ENCODE measurements around the gene TMED10. TPM values are rescaled to one million over a fixed set of nuclear protein-coding genes. Genes with fewer than 3 reads are reported as not detected.

The TMED10 gene
- total RNA-seq, 2 experiments from 2014 or later: 129 to 221 TPM

- BruUV-seq (replicated peaks): no TSS peak
- no peak for TF ChIP-seq CTCF (conservative IDR thresholded peaks at IDR 0.05; ENCODE audit: low read length)
- no peak for TF ChIP-seq EZH2phosphoT487 (IDR thresholded peaks at IDR 0.05; ENCODE audit: borderline replicate concordance, low read depth, low read length)
- ChIA-PET CTCF (ENCODE audit: unreplicated experiment) (no interaction called here), POLR2A (interaction anchor here (0.6 to 1.1 kb wide), 4 partner anchors 14 to 127 kb away, joined by 3 to 5 read pairs (median 3); no protein-coding TSS in a partner anchor)
- peaks cover 66% of the 10 kb centered on the region for H3K36me3 ChIP-seq (ENCODE audit: insufficient read depth, low read length)
- no peak overlapping the region for H2AFZ ChIP-seq (ENCODE audit: low read length)
- H3K9me2 ChIP-seq (ENCODE audit: insufficient read depth, low read length): no peaks in the 10 kb centered on the region
- no peak overlapping the region for H3K27ac ChIP-seq (ENCODE audit: low read depth, low read length, poor library complexity, severe bottlenecking)
- no peak overlapping the region for H3K4me2 ChIP-seq (ENCODE audit: low read length)
- H3K9me3 ChIP-seq (ENCODE audit: low read length): no peaks in the 10 kb centered on the region
- no peak for DNase-seq (ENCODE audit: low spot score)
- H4K20me1 ChIP-seq (ENCODE audit: insufficient read depth, low read length): peaks cover 18% of the 10 kb centered on the region
- peaks cover 31% of the 10 kb centered on the region; the same call in 1 of the 2 replicates for H3K79me2 ChIP-seq (ENCODE audit: insufficient read depth, low read depth, low read length)
- intact Hi-C loops (cut with micrococcal nuclease; ENCODE audit: unreplicated experiment): no loop called here
- H3K4me3 ChIP-seq (ENCODE audit: low read depth, low read length, poor library complexity, severe bottlenecking): no peak overlapping the region
- peaks cover 21% of the 10 kb centered on the region for H3K4me1 ChIP-seq (ENCODE audit: insufficient read depth, low read length, poor library complexity, severe bottlenecking)
These were observed 32.5 kb downstream of the TMED10 start for GRCh38 chr14:75143761-75144527.

- intact Hi-C loops (cut with micrococcal nuclease; ENCODE audit: unreplicated experiment): no loop called here
- ChIA-PET POLR2A (interaction anchor here (1.1 kb wide), 1 partner anchor 42 kb away, joined by 3 read pairs; no protein-coding TSS in a partner anchor), CTCF (ENCODE audit: unreplicated experiment) (no interaction called here)
These were observed 33.9 kb downstream of the TMED10 start for GRCh38 chr14:75142494-75142893.

More at GRCh38 chr14:75142494-75142893, 33.9 kb downstream of the TMED10 start:
- Histone ChIP-seq H3K9me2 (ENCODE audit: insufficient read depth, low read length) (no peaks in the 10 kb centered on the region), H2AFZ (ENCODE audit: low read length) (no peak overlapping the region), H3K79me2 (ENCODE audit: insufficient read depth, low read depth, low read length) (peaks cover 35% of the 10 kb centered on the region; the same call in 1 of the 2 replicates), H3K4me1 (ENCODE audit: insufficient read depth, low read length, poor library complexity, severe bottlenecking) (peaks cover 33% of the 10 kb centered on the region), H3K27ac (ENCODE audit: low read depth, low read length, poor library complexity, severe bottlenecking) (no peak overlapping the region), H3K4me2 (ENCODE audit: low read length) (no peak overlapping the region), H3K36me3 (ENCODE audit: insufficient read depth, low read length) (peaks cover 64% of the 10 kb centered on the region), H3K4me3 (ENCODE audit: low read depth, low read length, poor library complexity, severe bottlenecking) (no peak overlapping the region), H3K9me3 (ENCODE audit: low read length) (no peaks in the 10 kb centered on the region), H4K20me1 (ENCODE audit: insufficient read depth, low read length) (peaks cover 20% of the 10 kb centered on the region)
- TF ChIP-seq EZH2phosphoT487 (IDR thresholded peaks at IDR 0.05; ENCODE audit: borderline replicate concordance, low read depth, low read length): no peak
- TF ChIP-seq CTCF (conservative IDR thresholded peaks at IDR 0.05; ENCODE audit: low read length): no peak
- DNase-seq (ENCODE audit: low spot score): no peak
- BruUV-seq (replicated peaks): no TSS peak

All from OCI-LY7 (cell line).